Lower leg skin (tissue), 3 donors: Measurements from ENCODE around the gene FCAR.
"Not testable (repeated sequence)": the region's sequence is repeated elsewhere in the genome, so short reads cannot be mapped to it uniquely, and the experiment has no call there.

Experiments used
- CTCF ChIP-seq, 3 donors: fragments of 450-650 bp; IDR thresholded peaks; one replicate each; pipeline ENCODE4 v1.5.1; 2016; ENCODE audit warnings: antibody characterized with exemption in 3 of 3, mild to moderate bottlenecking in 3 of 3, moderate library complexity in 2 of 3
- POLR2A ChIP-seq, 2 donors: fragments of 450-650 bp; IDR thresholded peaks; one replicate each; pipeline ENCODE4 v1.6.1; 2016 to 2017; ENCODE audit warnings: antibody characterized with exemption in 2 of 2, mild to moderate bottlenecking in 1 of 2, moderate library complexity in 1 of 2

GRCh38 chr19:54907899-54908298, 33.9 kb downstream of the FCAR start:
- not testable (repeated sequence) for TF ChIP-seq CTCF, POLR2A (IDR thresholded peaks at IDR 0.05)
